Naive B cell (primary cell): ENCODE data around the gene ANKRD16. TPM values are rescaled to one million over a fixed set of nuclear protein-coding genes. Genes with fewer than 3 reads are reported as not detected.
"Not testable (repeated sequence)": the region's sequence is repeated elsewhere in the genome, so short reads cannot be mapped to it uniquely, and the experiment has no call there.

ENCODE experiments used
- ATAC-seq, 2 donors: fragments of 150-1000 bp; cut with Tn5 transposase; 2 replicates each; pipeline ENCODE4 v1.10.0; 2021; ENCODE audit warnings: low read depth in 2 of 2, mild to moderate bottlenecking in 2 of 2, moderate library complexity in 2 of 2
- DNase-seq: peaks from one replicate; pipeline ENCODE4 v3.0.0; 2022
- H3K27ac Mint-ChIP-seq, 6 donors: one replicate each; pipeline ENCODE4 v1.8.0; 2020 to 2022; ENCODE audit warnings: mild to moderate bottlenecking in 6 of 6, mixed read lengths in 6 of 6, moderate library complexity in 5 of 6, inconsistent platforms in 2 of 6
- H3K27me3 Mint-ChIP-seq, 3 donors: one replicate each; pipeline ENCODE4 v1.8.0; 2021 to 2022; ENCODE audit warnings: mixed read lengths in 3 of 3, mild to moderate bottlenecking in 1 of 3
- H3K36me3 Mint-ChIP-seq, 2 donors: one replicate each; pipeline ENCODE4 v1.8.0; 2020 to 2022; ENCODE audit warnings: mixed read lengths in 2 of 2, inconsistent platforms in 1 of 2, mild to moderate bottlenecking in 1 of 2
- H3K4me1 Mint-ChIP-seq, 3 donors: one replicate each; pipeline ENCODE4 v1.8.0; 2020 to 2022; ENCODE audit warnings: mixed read lengths in 3 of 3, inconsistent platforms in 1 of 3, mild to moderate bottlenecking in 1 of 3, moderate library complexity in 1 of 3
- H3K4me3 Mint-ChIP-seq, 8 donors: one replicate each; pipeline ENCODE4 v1.8.0; 2020 to 2022; ENCODE audit warnings: mild to moderate bottlenecking in 8 of 8, mixed read lengths in 8 of 8, moderate library complexity in 8 of 8, inconsistent platforms in 2 of 8
- H3K9me3 Mint-ChIP-seq, 7 donors: one replicate each; pipeline ENCODE4 v1.8.0; 2020 to 2022; ENCODE audit warnings: mixed read lengths in 7 of 7, mild to moderate bottlenecking in 5 of 7, inconsistent platforms in 2 of 7, moderate library complexity in 1 of 7
- polyA plus RNA-seq, 6 donors: library from polyadenylated mRNA; unstranded; fragments of 300-500 nt; fragmentation: Illumina TruSeq; gene quantifications; one replicate each; pipeline ENCODE4 v1.2.3, GENCODE V29; 2021; ENCODE audit warnings: low read depth in 6 of 6

ANKRD16 gene
- polyA plus RNA-seq, 6 donors from 2014 or later: 4.0 to 7.5 (median 5.7) TPM

- no peak for ATAC-seq
- H3K4me3 Mint-ChIP-seq: no peak overlapping the region
- no peaks in the 10 kb centered on the region for H3K9me3 Mint-ChIP-seq
- H3K4me1 Mint-ChIP-seq: no peaks in the 10 kb centered on the region
- no peak overlapping the region for H3K27ac Mint-ChIP-seq
- peaks cover 17 to 49% of the 10 kb centered on the region in 2 donors for H3K36me3 Mint-ChIP-seq
- DNase-seq: no peak
- H3K27me3 Mint-ChIP-seq: no peaks in the 10 kb centered on the region
Measured at GRCh38 chr10:5917305-5917704, 27.6 kb upstream of the ANKRD16 start.

GRCh38 chr10:5915451-5915850 is 25.8 kb upstream of the ANKRD16 start:
- peak overlapping the region in 1 of 6 donors; percentile 36 for H3K27ac Mint-ChIP-seq
- no peaks in the 10 kb centered on the region for H3K9me3 Mint-ChIP-seq
- ATAC-seq (no peak), DNase-seq (no peak)
- H3K27me3 Mint-ChIP-seq: no peaks in the 10 kb centered on the region
- H3K4me1 Mint-ChIP-seq: peaks cover 0 to 5% (median 5%) of the 10 kb centered on the region in 3 donors
- H3K36me3 Mint-ChIP-seq: peaks cover 12 to 46% of the 10 kb centered on the region in 2 donors
- H3K4me3 Mint-ChIP-seq: no peak overlapping the region

- H3K27ac Mint-ChIP-seq: no peak overlapping the region
- DNase-seq (no peak), ATAC-seq (no peak)
- H3K27me3 Mint-ChIP-seq: no peaks in the 10 kb centered on the region
- H3K9me3 Mint-ChIP-seq: no peaks in the 10 kb centered on the region
- no peak overlapping the region for H3K4me3 Mint-ChIP-seq
- peaks cover 0 to 5% (median 5%) of the 10 kb centered on the region in 3 donors for H3K4me1 Mint-ChIP-seq
- H3K36me3 Mint-ChIP-seq: peaks cover 18 to 47% of the 10 kb centered on the region in 2 donors
Measured at GRCh38 chr10:5913736-5914135, 24.0 kb upstream of the ANKRD16 start.

GRCh38 chr10:5911670-5912069 is 22.0 kb upstream of the ANKRD16 start:
- peaks cover 24 to 49% of the 10 kb centered on the region in 2 donors for H3K36me3 Mint-ChIP-seq
- H3K27ac Mint-ChIP-seq: peak overlapping the region in 4 of 6 donors; percentile 9 to 92 (median 44)
- H3K4me1 Mint-ChIP-seq: peaks cover 2 to 16% (median 7%) of the 10 kb centered on the region in 3 donors

DNA sequence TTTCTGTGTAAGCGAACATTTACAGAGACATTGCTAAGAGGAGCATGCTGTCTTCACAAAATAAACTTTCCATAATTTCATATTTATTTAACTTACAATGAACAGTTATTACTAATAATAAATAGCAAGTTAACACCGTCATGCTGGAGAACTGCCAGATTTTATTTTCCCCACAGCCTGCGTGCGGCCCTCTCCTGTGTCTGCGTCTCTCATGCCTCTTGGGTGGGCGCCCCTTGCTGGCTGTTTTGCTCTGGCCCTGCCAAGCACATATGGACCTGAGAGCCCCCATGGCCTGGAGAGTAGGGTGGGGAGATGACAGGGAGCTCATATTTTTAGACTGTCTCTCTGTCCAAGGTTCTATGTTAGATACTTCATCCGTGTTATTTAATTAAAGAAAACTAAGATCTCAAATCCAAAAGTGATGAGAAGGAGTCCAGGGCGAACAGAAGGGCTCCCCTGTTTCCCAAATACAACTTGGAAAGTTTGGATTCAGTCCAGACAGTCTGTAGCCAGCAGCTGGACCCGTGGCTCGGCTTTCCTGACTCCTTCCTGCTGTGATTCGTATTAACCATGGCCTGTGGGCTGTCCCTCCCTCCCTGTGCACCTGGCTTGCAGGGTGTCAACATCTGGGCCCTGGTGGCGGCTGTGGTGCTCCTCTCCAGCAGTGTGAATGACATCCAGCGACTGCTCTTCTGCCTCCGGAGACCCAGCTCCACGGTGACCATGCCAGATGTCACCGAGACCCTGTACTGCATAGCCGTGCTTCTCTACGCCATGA is 20.8 kb upstream of the ANKRD16 start:
- no peak overlapping the region for H3K4me3 Mint-ChIP-seq
- H3K9me3 Mint-ChIP-seq: peaks cover 0 to 2% (median 0%) of the 10 kb centered on the region in 7 donors
- peaks cover 11 to 17% (median 11%) of the 10 kb centered on the region in 3 donors for H3K4me1 Mint-ChIP-seq
- DNase-seq (no peak), ATAC-seq (no peak)
- no peaks in the 10 kb centered on the region for H3K27me3 Mint-ChIP-seq
- no peak overlapping the region for H3K27ac Mint-ChIP-seq
- H3K36me3 Mint-ChIP-seq: peaks cover 27 to 42% of the 10 kb centered on the region in 2 donors

More at GRCh38 chr10:5911670-5912069, 22.0 kb upstream of the ANKRD16 start:
- DNase-seq (no peak), ATAC-seq (no peak)
- Mint-ChIP-seq H3K9me3 (peaks cover 0 to 2% (median 0%) of the 10 kb centered on the region in 7 donors), H3K27me3 (no peaks in the 10 kb centered on the region), H3K4me3 (no peak overlapping the region)

- H3K4me3 Mint-ChIP-seq, DNase-seq, H3K9me3 Mint-ChIP-seq, H3K27me3 Mint-ChIP-seq, ATAC-seq: not testable (repeated sequence)
- peaks cover 17 to 26% (median 17%) of the 10 kb centered on the region in 3 donors for H3K4me1 Mint-ChIP-seq
- peaks cover 25 to 27% of the 10 kb centered on the region in 2 donors for H3K36me3 Mint-ChIP-seq
- H3K27ac Mint-ChIP-seq: peak overlapping the region in 2 of 6 donors; percentile 26 to 51
Measured at GRCh38 chr10:5908676-5909075, 19.0 kb upstream of the ANKRD16 start.

DNA sequence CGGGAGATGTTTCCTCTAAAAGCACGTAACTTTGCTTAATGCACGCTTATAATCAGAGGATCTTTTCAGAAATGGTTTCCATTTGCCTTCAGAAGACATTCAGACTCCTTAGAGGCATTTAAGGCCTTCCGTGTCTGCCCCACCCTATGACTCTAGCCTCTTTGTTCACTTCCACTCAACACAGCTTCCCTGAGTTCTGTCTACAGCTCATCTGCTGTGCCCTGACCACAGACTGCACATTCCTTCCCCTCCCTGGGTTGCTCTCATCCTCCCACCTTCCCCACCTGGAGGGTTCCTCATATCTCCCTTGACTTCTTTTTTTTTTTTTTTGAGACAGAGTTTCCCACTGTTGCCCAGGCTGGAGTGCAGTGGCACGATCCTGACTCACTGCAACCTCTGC is 17.0 kb upstream of the ANKRD16 start:
- H3K9me3 Mint-ChIP-seq: peaks cover 0 to 2% (median 0%) of the 10 kb centered on the region in 7 donors
- no peaks in the 10 kb centered on the region for H3K27me3 Mint-ChIP-seq
- no peak overlapping the region for H3K4me3 Mint-ChIP-seq
- ATAC-seq (no peak), DNase-seq (no peak)
- H3K36me3 Mint-ChIP-seq: peaks cover 20 to 21% of the 10 kb centered on the region in 2 donors
- H3K4me1 Mint-ChIP-seq: peaks cover 18 to 29% (median 19%) of the 10 kb centered on the region in 3 donors
- peak overlapping the region in 1 of 6 donors; percentile 84 for H3K27ac Mint-ChIP-seq

GRCh38 chr10:5905854-5906507 is 16.3 kb upstream of the ANKRD16 start:
- DNase-seq (no peak), ATAC-seq (no peak)
- Mint-ChIP-seq H3K27me3 (no peaks in the 10 kb centered on the region), H3K4me1 (peaks cover 15 to 25% (median 19%) of the 10 kb centered on the region in 3 donors), H3K36me3 (peaks cover 16% of the 10 kb centered on the region in 2 donors), H3K27ac (peak overlapping the region in 2 of 6 donors; percentile 12 to 26), H3K4me3 (peak overlapping the region in 1 of 8 donors; percentile 57), H3K9me3 (peaks cover 0 to 2% (median 0%) of the 10 kb centered on the region in 7 donors)

- H3K9me3 Mint-ChIP-seq: peaks cover 0 to 2% (median 0%) of the 10 kb centered on the region in 7 donors
- H3K4me3 Mint-ChIP-seq: peak overlapping the region in 3 of 8 donors; percentile 20 to 45 (median 21)
- no peak for DNase-seq
- H3K36me3 Mint-ChIP-seq: peaks cover 14 to 16% of the 10 kb centered on the region in 2 donors
- H3K27ac Mint-ChIP-seq: peak overlapping the region in 3 of 6 donors; percentile 83 to 90 (median 89)
- no peaks in the 10 kb centered on the region for H3K27me3 Mint-ChIP-seq
- ATAC-seq: no peak
- H3K4me1 Mint-ChIP-seq: peaks cover 15 to 29% (median 28%) of the 10 kb centered on the region in 3 donors
Measured at GRCh38 chr10:5904227-5904626, 14.5 kb upstream of the ANKRD16 start.

- no peak overlapping the region for H3K4me3 Mint-ChIP-seq
- peaks cover 0 to 2% (median 0%) of the 10 kb centered on the region in 7 donors for H3K9me3 Mint-ChIP-seq
- no peaks in the 10 kb centered on the region for H3K27me3 Mint-ChIP-seq
- H3K36me3 Mint-ChIP-seq: peaks cover 8 to 10% of the 10 kb centered on the region in 2 donors
- no peak for ATAC-seq
- H3K4me1 Mint-ChIP-seq: peaks cover 15 to 32% (median 30%) of the 10 kb centered on the region in 3 donors
- no peak for DNase-seq
- H3K27ac Mint-ChIP-seq: peak overlapping the region in 1 of 6 donors; percentile 54
Measured at GRCh38 chr10:5903563-5903962, 13.9 kb upstream of the ANKRD16 start.

- Mint-ChIP-seq H3K4me1 (peaks cover 15 to 33% (median 28%) of the 10 kb centered on the region in 3 donors), H3K27me3 (no peaks in the 10 kb centered on the region), H3K4me3 (no peak overlapping the region), H3K36me3 (peaks cover 7 to 9% of the 10 kb centered on the region in 2 donors), H3K9me3 (no peaks in the 10 kb centered on the region), H3K27ac (peak overlapping the region in 1 of 6 donors; percentile 6)
- DNase-seq (no peak), ATAC-seq (no peak)
Measured at GRCh38 chr10:5902511-5903274, 13.0 kb upstream of the ANKRD16 start.

- Mint-ChIP-seq H3K36me3 (no peaks in the 10 kb centered on the region), H3K4me1 (peaks cover 31 to 46% (median 46%) of the 10 kb centered on the region in 3 donors), H3K27ac (no peak overlapping the region), H3K27me3 (no peaks in the 10 kb centered on the region), H3K4me3 (no peak overlapping the region), H3K9me3 (no peaks in the 10 kb centered on the region)
- ATAC-seq: no peak
- no peak for DNase-seq
Measured at GRCh38 chr10:5900247-5900646, 10.6 kb upstream of the ANKRD16 start.

GRCh38 chr10:5898163-5898562 is 8.5 kb upstream of the ANKRD16 start:
- ATAC-seq (no peak), DNase-seq (no peak)
- Mint-ChIP-seq H3K4me3 (peak overlapping the region in 1 of 8 donors; percentile 11), H3K9me3 (no peaks in the 10 kb centered on the region), H3K27me3 (no peaks in the 10 kb centered on the region), H3K4me1 (peaks cover 34 to 54% (median 51%) of the 10 kb centered on the region in 3 donors), H3K36me3 (peaks cover 0 to 7% of the 10 kb centered on the region in 2 donors), H3K27ac (peak overlapping the region in 3 of 6 donors; percentile 67 to 89 (median 80))
